Brain microvascular endothelial cell (primary cell): ENCODE measurements around the gene CDK5.

Experiments
- DNase-seq: peaks from one replicate; pipeline ENCODE4 v3.0.0-alpha.2; 2020
- H3K27ac ChIP-seq: fragments of 250-450 bp; sonication (Bioruptor Pico); 2 replicates; pipeline ENCODE4 v1.5.1; 2020; ENCODE audit warnings: mild to moderate bottlenecking, moderate library complexity
- H3K27me3 ChIP-seq: fragments of 250-450 bp; sonication (Bioruptor Pico); replicated peaks from 2 replicates; pipeline ENCODE4 v1.5.1; 2020; ENCODE audit warnings: mild to moderate bottlenecking
- H3K36me3 ChIP-seq: fragments of 250-450 bp; sonication (Bioruptor Pico); replicated peaks from 2 replicates; pipeline ENCODE4 v1.5.1; 2020; ENCODE audit warnings: mild to moderate bottlenecking
- H3K4me3 ChIP-seq: 2 replicates; pipeline ENCODE4 v1.5.1; 2011; ENCODE audit warnings: low read depth, mild to moderate bottlenecking, control low read depth, low read length, moderate library complexity
- in situ Hi-C: cut with HindIII; loops from 2 replicates; pipeline ENCODE4 v1.10.0; 2017; ENCODE audit warnings: low sequenced_read_pairs, low pct_ligation_motif_present
- TF ChIP-seq, protein P1 (sequence below): IDR thresholded peaks from 2 replicates; pipeline ENCODE4 v1.5.1; 2011; ENCODE audit warnings: low read depth, mild to moderate bottlenecking, moderate library complexity, low read length, control low read depth, inconsistent platforms; ENCODE audit errors: missing control alignments

The CDK5 gene

GRCh38 chr7:151017953-151018420 lies 39.7 kb downstream of the CDK5 start:
- TF ChIP-seq, protein P1, sequence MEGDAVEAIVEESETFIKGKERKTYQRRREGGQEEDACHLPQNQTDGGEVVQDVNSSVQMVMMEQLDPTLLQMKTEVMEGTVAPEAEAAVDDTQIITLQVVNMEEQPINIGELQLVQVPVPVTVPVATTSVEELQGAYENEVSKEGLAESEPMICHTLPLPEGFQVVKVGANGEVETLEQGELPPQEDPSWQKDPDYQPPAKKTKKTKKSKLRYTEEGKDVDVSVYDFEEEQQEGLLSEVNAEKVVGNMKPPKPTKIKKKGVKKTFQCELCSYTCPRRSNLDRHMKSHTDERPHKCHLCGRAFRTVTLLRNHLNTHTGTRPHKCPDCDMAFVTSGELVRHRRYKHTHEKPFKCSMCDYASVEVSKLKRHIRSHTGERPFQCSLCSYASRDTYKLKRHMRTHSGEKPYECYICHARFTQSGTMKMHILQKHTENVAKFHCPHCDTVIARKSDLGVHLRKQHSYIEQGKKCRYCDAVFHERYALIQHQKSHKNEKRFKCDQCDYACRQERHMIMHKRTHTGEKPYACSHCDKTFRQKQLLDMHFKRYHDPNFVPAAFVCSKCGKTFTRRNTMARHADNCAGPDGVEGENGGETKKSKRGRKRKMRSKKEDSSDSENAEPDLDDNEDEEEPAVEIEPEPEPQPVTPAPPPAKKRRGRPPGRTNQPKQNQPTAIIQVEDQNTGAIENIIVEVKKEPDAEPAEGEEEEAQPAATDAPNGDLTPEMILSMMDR, result peak; percentile 93
- DNase-seq, result peak; percentile 35
- Histone ChIP-seq H3K4me3 (no peak overlapping the region), H3K27me3 (peaks cover 29% of the 10 kb centered on the region), H3K27ac (no peak overlapping the region), H3K36me3 (no peaks in the 10 kb centered on the region)
- in situ Hi-C loops, result no loop called here

DNA sequence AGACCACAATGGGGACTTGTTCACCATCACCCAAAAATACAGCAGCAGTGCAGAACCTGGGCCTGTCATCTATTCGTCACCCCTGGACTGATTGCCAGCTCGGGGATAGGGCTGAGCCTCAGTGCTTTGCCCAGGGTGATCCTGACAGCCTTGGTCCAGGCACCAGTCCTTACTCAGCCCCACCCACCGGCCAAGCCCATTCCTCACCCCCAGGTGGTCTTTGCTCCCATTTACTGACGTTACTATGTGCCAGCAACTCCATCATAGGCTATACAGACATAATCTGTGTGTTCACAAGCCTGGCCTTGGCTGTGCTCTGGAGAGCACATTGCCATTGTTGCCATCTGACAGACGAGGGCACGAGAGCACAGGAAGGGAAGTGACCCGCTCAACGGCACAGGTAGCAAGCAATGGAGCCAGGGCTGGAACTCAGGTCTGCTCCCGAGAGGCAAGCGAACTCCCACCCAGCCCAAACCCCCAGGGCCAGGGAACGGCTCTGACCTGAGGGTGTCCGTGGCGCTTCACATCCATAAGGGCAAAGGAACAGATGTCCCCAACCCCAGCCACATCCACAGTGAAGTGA lies 40.2 kb downstream of the CDK5 start:
- TF ChIP-seq, protein P1, result no peak
- Histone ChIP-seq H3K4me3 (no peak overlapping the region), H3K36me3 (no peaks in the 10 kb centered on the region), H3K27me3 (peaks cover 31% of the 10 kb centered on the region), H3K27ac (no peak overlapping the region)
- in situ Hi-C loops, result no loop called here
- DNase-seq, result no peak

- Histone ChIP-seq H3K27ac (no peak overlapping the region), H3K4me3 (no peak overlapping the region), H3K27me3 (peaks cover 33% of the 10 kb centered on the region), H3K36me3 (no peaks in the 10 kb centered on the region)
- TF ChIP-seq, protein P1, result no peak
- in situ Hi-C loops, result no loop called here
- DNase-seq, result no peak
Measured at GRCh38 chr7:151016942-151017341, 40.8 kb downstream of the CDK5 start.

GRCh38 chr7:151016505-151016904 lies 41.2 kb downstream of the CDK5 start:
- Histone ChIP-seq H3K4me3 (no peak overlapping the region), H3K27me3 (peaks cover 33% of the 10 kb centered on the region), H3K36me3 (no peaks in the 10 kb centered on the region), H3K27ac (no peak overlapping the region)
- in situ Hi-C loops, result no loop called here
- TF ChIP-seq, protein P1, result no peak
- DNase-seq, result no peak

DNA sequence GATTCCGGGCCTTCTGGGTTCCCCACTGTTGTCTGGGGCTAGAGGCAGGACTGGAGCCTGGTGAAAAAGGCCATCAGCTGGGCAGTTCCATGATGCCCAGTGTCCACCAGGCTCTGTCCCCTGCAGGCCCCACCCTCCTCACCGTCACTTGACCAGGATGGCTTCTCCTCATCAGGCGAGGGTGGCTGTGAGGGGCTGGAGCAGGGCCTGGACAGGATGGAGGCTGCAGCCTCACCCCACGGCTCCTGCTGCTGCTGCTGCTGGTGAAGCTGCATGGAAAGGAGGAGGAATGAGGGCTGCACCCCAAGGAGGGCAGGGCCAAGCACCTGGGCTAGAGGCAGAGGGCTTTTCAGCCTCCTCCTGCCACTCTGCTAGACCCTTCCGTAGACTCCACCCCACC lies 41.7 kb downstream of the CDK5 start:
- in situ Hi-C loops, result no loop called here
- no peaks in the 10 kb centered on the region for H3K36me3 ChIP-seq
- peaks cover 33% of the 10 kb centered on the region for H3K27me3 ChIP-seq
- no peak overlapping the region for H3K27ac ChIP-seq
- no peak for DNase-seq
- no peak overlapping the region for H3K4me3 ChIP-seq
- TF ChIP-seq, protein P1, result no peak

DNA sequence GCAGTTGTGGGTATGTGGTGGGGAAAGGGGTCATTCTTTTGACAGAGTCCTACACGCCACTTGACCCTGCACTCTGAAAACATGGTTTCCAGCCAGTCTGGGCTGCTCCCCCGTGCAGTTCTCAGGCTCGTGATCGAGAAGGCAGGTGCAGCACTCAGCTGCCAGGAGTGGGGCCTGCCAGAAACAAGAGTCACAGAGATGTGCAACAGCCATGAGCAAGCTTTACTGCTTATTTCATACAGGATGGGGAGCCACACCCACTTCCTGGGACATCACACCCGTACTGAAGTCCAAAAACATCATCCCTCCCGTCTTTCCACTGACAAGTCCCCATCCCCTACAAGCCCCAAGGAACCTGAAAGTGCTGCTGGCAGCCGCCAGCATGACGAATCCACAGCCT lies 42.7 kb downstream of the CDK5 start:
- DNase-seq, result no peak
- TF ChIP-seq, protein P1, result no peak
- Histone ChIP-seq H3K27me3 (peaks cover 24% of the 10 kb centered on the region), H3K36me3 (no peaks in the 10 kb centered on the region), H3K27ac (no peak overlapping the region), H3K4me3 (no peak overlapping the region)
- in situ Hi-C loops, result no loop called here
